ENCODE results near the gene NUDT14.
A peak's percentile ranks its signal among the peaks of the same experiment; 100 is the strongest.

Gene NUDT14

GRCh38 chr14:105158794-105159193 is 22.3 kb downstream of the NUDT14 start:
- Mint-ChIP-seq H3K27me3 (peaks cover 9 to 11% of the 10 kb centered on the region in 2 donors), H3K4me1 (peaks cover 0 to 3% of the 10 kb centered on the region in 2 donors), H3K27ac (no peak overlapping the region), H3K9me3 (peaks cover 3 to 4% of the 10 kb centered on the region in 2 donors), H3K36me3 (no peaks in the 10 kb centered on the region), H3K4me3 (no peak overlapping the region)
- ATAC-seq (replicated peaks) (no peak), DNase-seq (no peak)

GRCh38 chr14:105157872-105158271 is 23.2 kb downstream of the NUDT14 start:
- no peak for ATAC-seq (replicated peaks)
- H3K4me3 Mint-ChIP-seq = no peak overlapping the region
- peaks cover 3 to 4% of the 10 kb centered on the region in 2 donors for H3K9me3 Mint-ChIP-seq

GRCh38 chr14:105156414-105157375 is 24.4 kb downstream of the NUDT14 start:
- ATAC-seq (replicated peaks) (no peak), DNase-seq (no peak)
- peaks cover 0 to 3% of the 10 kb centered on the region in 2 donors for H3K4me1 Mint-ChIP-seq
- H3K27ac Mint-ChIP-seq = no peak overlapping the region
- H3K9me3 Mint-ChIP-seq = peaks cover 3 to 4% of the 10 kb centered on the region in 2 donors
- H3K27me3 Mint-ChIP-seq = peaks cover 9 to 11% of the 10 kb centered on the region in 2 donors
- H3K4me3 Mint-ChIP-seq = no peak overlapping the region
- H3K36me3 Mint-ChIP-seq = no peaks in the 10 kb centered on the region

More at GRCh38 chr14:105157872-105158271, 23.2 kb downstream of the NUDT14 start:
- Mint-ChIP-seq H3K36me3 (no peaks in the 10 kb centered on the region), H3K27me3 (peaks cover 9 to 11% of the 10 kb centered on the region in 2 donors), H3K4me1 (peaks cover 0 to 3% of the 10 kb centered on the region in 2 donors), H3K27ac (no peak overlapping the region)
- no peak for DNase-seq

GRCh38 chr14:105155681-105156413 is 25.3 kb downstream of the NUDT14 start:
- H3K27me3 Mint-ChIP-seq = peaks cover 9 to 11% of the 10 kb centered on the region in 2 donors
- no peaks in the 10 kb centered on the region for H3K36me3 Mint-ChIP-seq
- no peak for DNase-seq
- peaks cover 0 to 3% of the 10 kb centered on the region in 2 donors for H3K4me1 Mint-ChIP-seq
- ATAC-seq (replicated peaks) = no peak
- H3K27ac Mint-ChIP-seq = no peak overlapping the region
- H3K9me3 Mint-ChIP-seq = peaks cover 3 to 4% of the 10 kb centered on the region in 2 donors
- H3K4me3 Mint-ChIP-seq = no peak overlapping the region

- Mint-ChIP-seq H3K9me3 (peaks cover 3 to 4% of the 10 kb centered on the region in 2 donors), H3K27me3 (peaks cover 7 to 9% of the 10 kb centered on the region in 2 donors)
Measured at GRCh38 chr14:105155071-105155651, 26.0 kb downstream of the NUDT14 start.

GRCh38 chr14:105154476-105154871 is 26.6 kb downstream of the NUDT14 start:
- ATAC-seq (replicated peaks) = no peak
- H3K36me3 Mint-ChIP-seq = no peaks in the 10 kb centered on the region
- no peak overlapping the region for H3K27ac Mint-ChIP-seq
- no peak overlapping the region for H3K4me3 Mint-ChIP-seq
- no peak for DNase-seq
- peaks cover 5 to 9% of the 10 kb centered on the region in 2 donors for H3K27me3 Mint-ChIP-seq
- peaks cover 0 to 3% of the 10 kb centered on the region in 2 donors for H3K4me1 Mint-ChIP-seq
- H3K9me3 Mint-ChIP-seq = peaks cover 3 to 4% of the 10 kb centered on the region in 2 donors

More at GRCh38 chr14:105155071-105155651, 26.0 kb downstream of the NUDT14 start:
- Mint-ChIP-seq H3K27ac (no peak overlapping the region), H3K4me1 (peaks cover 0 to 3% of the 10 kb centered on the region in 2 donors), H3K4me3 (no peak overlapping the region), H3K36me3 (no peaks in the 10 kb centered on the region)
- ATAC-seq (replicated peaks) (no peak), DNase-seq (no peak)

GRCh38 chr14:105153739-105154475 is 27.2 kb downstream of the NUDT14 start:
- DNase-seq (no peak), ATAC-seq (replicated peaks) (no peak)
- Mint-ChIP-seq H3K4me1 (peaks cover 0 to 3% of the 10 kb centered on the region in 2 donors), H3K9me3 (peaks cover 3 to 4% of the 10 kb centered on the region in 2 donors), H3K27me3 (peaks cover 0 to 9% of the 10 kb centered on the region in 2 donors), H3K36me3 (no peaks in the 10 kb centered on the region), H3K4me3 (no peak overlapping the region), H3K27ac (no peak overlapping the region)

GRCh38 chr14:105153331-105153731 is 27.8 kb downstream of the NUDT14 start:
- no peak overlapping the region for H3K27ac Mint-ChIP-seq

GRCh38 chr14:105152794-105153241 is 28.3 kb downstream of the NUDT14 start:
- Mint-ChIP-seq H3K4me1 (peaks cover 0 to 3% of the 10 kb centered on the region in 2 donors), H3K36me3 (no peaks in the 10 kb centered on the region), H3K27me3 (peaks cover 0 to 9% of the 10 kb centered on the region in 2 donors), H3K27ac (no peak overlapping the region), H3K4me3 (no peak overlapping the region), H3K9me3 (peaks cover 3 to 4% of the 10 kb centered on the region in 2 donors)
- ATAC-seq (replicated peaks) (no peak), DNase-seq (no peak)

More at GRCh38 chr14:105153331-105153731, 27.8 kb downstream of the NUDT14 start:
- no peak overlapping the region for H3K4me3 Mint-ChIP-seq
- no peaks in the 10 kb centered on the region for H3K36me3 Mint-ChIP-seq
- no peak for ATAC-seq (replicated peaks)
- no peak for DNase-seq
- peaks cover 0 to 9% of the 10 kb centered on the region in 2 donors for H3K27me3 Mint-ChIP-seq
- peaks cover 0 to 3% of the 10 kb centered on the region in 2 donors for H3K4me1 Mint-ChIP-seq
- peaks cover 3 to 4% of the 10 kb centered on the region in 2 donors for H3K9me3 Mint-ChIP-seq

- Mint-ChIP-seq H3K36me3 (no peaks in the 10 kb centered on the region), H3K27me3 (peaks cover 0 to 4% of the 10 kb centered on the region in 2 donors), H3K9me3 (peaks cover 0 to under 1% of the 10 kb centered on the region in 2 donors), H3K27ac (no peak overlapping the region), H3K4me1 (peaks cover 0 to 3% of the 10 kb centered on the region in 2 donors), H3K4me3 (no peak overlapping the region)
- peak; percentile 29 to 59 for ATAC-seq (replicated peaks)
- no peak for DNase-seq
Measured at GRCh38 chr14:105151838-105152793, 29.0 kb downstream of the NUDT14 start.

- Mint-ChIP-seq H3K9me3 (no peaks in the 10 kb centered on the region), H3K27ac (no peak overlapping the region), H3K4me1 (peaks cover 0 to 3% of the 10 kb centered on the region in 2 donors), H3K36me3 (no peaks in the 10 kb centered on the region), H3K27me3 (no peaks in the 10 kb centered on the region), H3K4me3 (no peak overlapping the region)
- DNase-seq (no peak), ATAC-seq (replicated peaks) (no peak)
Measured at GRCh38 chr14:105151084-105151837, 29.9 kb downstream of the NUDT14 start.
